ENCODE results near the gene PNKD. TPM values are rescaled to one million over a fixed set of nuclear protein-coding genes. Genes with fewer than 3 reads are reported as not detected.

The PNKD gene
- total RNA-seq, 1 experiment from 2014 or later = 61.3 TPM

Other genes starting within 250 kb of the PNKD start
- gene RUFY4, start 201.3 kb upstream of the PNKD start, total RNA-seq (2014; rRNA removed; shearing (Covaris generic)) = not detected in 2 replicates
- not detected in 2 replicates for gene CXCR2, start 144.5 kb upstream of the PNKD start, total RNA-seq (2014; rRNA removed; shearing (Covaris generic))
- not detected in 2 replicates for gene CXCR1, start 103.6 kb upstream of the PNKD start, total RNA-seq (2014; rRNA removed; shearing (Covaris generic))
- gene ARPC2, start 53.3 kb upstream of the PNKD start, total RNA-seq (2014; rRNA removed; shearing (Covaris generic)) = 146 and 167 TPM in 2 replicates
- 0.11 TPM in 1 of 2 replicates, not detected in the other for gene GPBAR1, start 9.5 kb upstream of the PNKD start, total RNA-seq (2014; rRNA removed; shearing (Covaris generic))
- gene AAMP, start 382 bp upstream of the PNKD start, total RNA-seq (2014; rRNA removed; shearing (Covaris generic)) = 139 and 141 TPM in 2 replicates
- gene TMBIM1, start 22.0 kb downstream of the PNKD start, total RNA-seq (2014; rRNA removed; shearing (Covaris generic)) = 34.1 and 35.6 TPM in 2 replicates
- gene CATIP, start 86.3 kb downstream of the PNKD start, total RNA-seq (2014; rRNA removed; shearing (Covaris generic)) = 0.76 TPM in 1 of 2 replicates, not detected in the other
- gene SLC11A1, start 111.8 kb downstream of the PNKD start, total RNA-seq (2014; rRNA removed; shearing (Covaris generic)) = not detected in 2 replicates
- 25.4 and 29.9 TPM in 2 replicates for gene CTDSP1, start 129.3 kb downstream of the PNKD start, total RNA-seq (2014; rRNA removed; shearing (Covaris generic))
- 0.07 and 3.0 TPM in 2 replicates for gene VIL1, start 148.6 kb downstream of the PNKD start, total RNA-seq (2014; rRNA removed; shearing (Covaris generic))